SU-DHL-6 (cell line): ENCODE data around the gene IKBKE.

Source experiments
- CTCF ChIP-seq: fragments of 200-600 bp; sonication (generic); IDR thresholded peaks from one replicate; pipeline ENCODE4 v1.5.1; 2017; ENCODE audit warnings: antibody characterized with exemption, mild to moderate bottlenecking, low read length, moderate library complexity; ENCODE audit not compliant: insufficient read depth, poor library complexity, severe bottlenecking
- EZH2phosphoT487 ChIP-seq: fragments of 200-600 bp; sonication (generic), shearing (Covaris generic); conservative IDR thresholded peaks from 2 replicates; pipeline ENCODE4 v1.6.1; 2018; ENCODE audit warnings: mild to moderate bottlenecking, antibody characterized with exemption, low read length, moderate library complexity, mixed read lengths

- TF ChIP-seq CTCF (no peak), EZH2phosphoT487 (no peak)
Observed at GRCh38 chr1:206521694-206522402, 51.6 kb downstream of the IKBKE start.
